ACHN (cell line): ENCODE measurements around the gene BEST2.

Experiments used
- DNase-seq: peaks from one replicate; pipeline ENCODE4 v3.0.0-alpha.2; 2015
- in situ Hi-C: cut with HindIII; loops from 2 replicates; pipeline ENCODE4 v1.10.0; 2017; ENCODE audit warnings: low sequenced_read_pairs, low pct_ligation_motif_present, low pct_unique_long_range_greater_than_20kb

The BEST2 gene

GRCh38 chr19:12763100-12763499 is 11.5 kb downstream of the BEST2 start:
- DNase-seq: no peak
- in situ Hi-C loops: no loop called here

GRCh38 chr19:12764698-12765097 is 13.1 kb downstream of the BEST2 start:
- DNase-seq: no peak
- in situ Hi-C loops: no loop called here

GRCh38 chr19:12766051-12766521 is 14.5 kb downstream of the BEST2 start:
- no peak for DNase-seq
- in situ Hi-C loops: no loop called here

GRCh38 chr19:12767150-12767549 is 15.6 kb downstream of the BEST2 start:
- in situ Hi-C loops: no loop called here

GRCh38 chr19:12767666-12768065 is 16.1 kb downstream of the BEST2 start:
- in situ Hi-C loops: no loop called here
- DNase-seq: no peak

More at GRCh38 chr19:12767150-12767549, 15.6 kb downstream of the BEST2 start:
- no peak for DNase-seq

- in situ Hi-C loops: no loop called here
- no peak for DNase-seq
Observed at GRCh38 chr19:12769689-12770088, 18.1 kb downstream of the BEST2 start.

GRCh38 chr19:12770922-12771321 is 19.3 kb downstream of the BEST2 start:
- in situ Hi-C loops: no loop called here
- no peak for DNase-seq

- in situ Hi-C loops: no loop called here
Observed at GRCh38 chr19:12772323-12772722, 20.7 kb downstream of the BEST2 start.

GRCh38 chr19:12773571-12773970 is 22.0 kb downstream of the BEST2 start:
- in situ Hi-C loops: no loop called here
- peak; percentile 54 for DNase-seq

More at GRCh38 chr19:12772323-12772722, 20.7 kb downstream of the BEST2 start:
- DNase-seq: no peak

GRCh38 chr19:12774588-12775555 is 23.3 kb downstream of the BEST2 start, which contains the start of gene HOOK2:
TSS of gene HOOK2 (minus strand) at chr19:12775552. CDS start at chr19:12775449, 103 bp downstream.
- in situ Hi-C loops: no loop called here
- DNase-seq: no peak

GRCh38 chr19:12777217-12778016 is 25.8 kb downstream of the BEST2 start:
- in situ Hi-C loops: no loop called here
- DNase-seq: peak; percentile 71

GRCh38 chr19:12778017-12778904 is 26.7 kb downstream of the BEST2 start:
- in situ Hi-C loops: no loop called here
- peak; percentile 57 for DNase-seq

- in situ Hi-C loops: no loop called here
- no peak for DNase-seq
Observed at GRCh38 chr19:12778905-12779161, 27.2 kb downstream of the BEST2 start.

GRCh38 chr19:12779162-12779993 is 27.8 kb downstream of the BEST2 start:
- in situ Hi-C loops: no loop called here
- no peak for DNase-seq

- in situ Hi-C loops: no loop called here
- no peak for DNase-seq
Observed at GRCh38 chr19:12782174-12782423, 30.5 kb downstream of the BEST2 start.

GRCh38 chr19:12782424-12783290 is 31.1 kb downstream of the BEST2 start:
- in situ Hi-C loops: no loop called here
- DNase-seq: peak; percentile 52

- no peak for DNase-seq
- in situ Hi-C loops: no loop called here
Observed at GRCh38 chr19:12783291-12783848, 31.8 kb downstream of the BEST2 start.
